Tibial artery (tissue), 4 donors: ENCODE data around the gene TBK1.
"Not testable (repeated sequence)": the region's sequence is repeated elsewhere in the genome, so short reads cannot be mapped to it uniquely, and the experiment has no call there.

ENCODE experiments used
- DNase-seq, 2 donors: peaks; one replicate each; pipeline ENCODE4 v3.0.0-alpha.2; 2019
- H3K27ac ChIP-seq, 2 donors: fragments of 200-600 bp; sonication (generic) in 1 of 2; 1 replicate in 1 of 2; 2 replicates in 1 of 2; pipeline ENCODE4 v1.5.1; 2018 to 2019; ENCODE audit warnings: mild to moderate bottlenecking in 1 of 2
- H3K27me3 ChIP-seq, 2 donors: fragments of 200-600 bp; sonication (generic) in 1 of 2; one replicate each; pipeline versions ENCODE4 v1.5.1 to v1.6.0; 2016 to 2019
- H3K36me3 ChIP-seq, 3 donors: fragments of 200-600 bp; sonication (generic) in 2 of 3; one replicate each; pipeline ENCODE4 v1.5.1; 2016 to 2019; ENCODE audit warnings: mild to moderate bottlenecking in 2 of 3
- H3K4me1 ChIP-seq, 4 donors: fragments of 200-600 bp; sonication (generic) in 2 of 4; 1 replicate in 3 of 4; 2 replicates in 1 of 4; pipeline ENCODE4 v1.5.1; 2016 to 2019
- H3K4me3 ChIP-seq, 2 donors: fragments of 200-600 bp; sonication (generic) in 1 of 2; 1 replicate in 1 of 2; 2 replicates in 1 of 2; pipeline ENCODE4 v1.5.1; 2018 to 2019; ENCODE audit warnings: mild to moderate bottlenecking in 2 of 2
- H3K9me3 ChIP-seq, 3 donors: fragments of 200-600 bp; sonication (generic) in 1 of 3; one replicate each; pipeline ENCODE4 v1.5.1; 2016 to 2019
- CTCF ChIP-seq, 2 experiments: fragments of 200-600 bp in 1 of 2; fragments of 450-650 bp in 1 of 2; IDR thresholded peaks; one replicate each; pipeline ENCODE4 v1.5.1; 2017 to 2019; ENCODE audit warnings: antibody characterized with exemption in 2 of 2, mild to moderate bottlenecking in 1 of 2, moderate library complexity in 1 of 2
- intact Hi-C: fragments of 100-400 bp; cut with DNase I; formaldehyde crosslinking; loops from one replicate; pipeline ENCODE4 v1.15.0; 2023; ENCODE audit warnings: low total_unique reads

TBK1 gene

GRCh38 chr12:64531665-64532334 lies 79.9 kb downstream of the TBK1 start:
- Histone ChIP-seq H3K4me1 (no peaks in the 10 kb centered on the region), H3K9me3 (no peaks in the 10 kb centered on the region), H3K4me3 (no peak overlapping the region), H3K27ac (no peak overlapping the region), H3K36me3 (no peaks in the 10 kb centered on the region), H3K27me3 (no peaks in the 10 kb centered on the region)
- intact Hi-C loops, result no loop called here
- no peak for DNase-seq
- TF ChIP-seq CTCF (IDR thresholded peaks at IDR 0.05), result no peak

- TF ChIP-seq CTCF (IDR thresholded peaks at IDR 0.05), result no peak
- intact Hi-C loops, result no loop called here
- H3K27ac ChIP-seq, result no peak overlapping the region
- no peaks in the 10 kb centered on the region for H3K9me3 ChIP-seq
- no peak for DNase-seq
- no peaks in the 10 kb centered on the region for H3K36me3 ChIP-seq
- no peaks in the 10 kb centered on the region for H3K4me1 ChIP-seq
- no peak overlapping the region for H3K4me3 ChIP-seq
- no peaks in the 10 kb centered on the region for H3K27me3 ChIP-seq
Measured at GRCh38 chr12:64532734-64533351, 80.9 kb downstream of the TBK1 start.

GRCh38 chr12:64534672-64535199 lies 82.8 kb downstream of the TBK1 start:
- Histone ChIP-seq H3K27ac (no peak overlapping the region), H3K27me3 (no peaks in the 10 kb centered on the region), H3K4me1 (no peaks in the 10 kb centered on the region), H3K36me3 (no peaks in the 10 kb centered on the region), H3K9me3 (no peaks in the 10 kb centered on the region), H3K4me3 (no peak overlapping the region)
- TF ChIP-seq CTCF (IDR thresholded peaks at IDR 0.05), result no peak
- no peak for DNase-seq
- intact Hi-C loops, result no loop called here

GRCh38 chr12:64538121-64538520 lies 86.2 kb downstream of the TBK1 start:
- Histone ChIP-seq H3K4me1 (no peaks in the 10 kb centered on the region), H3K36me3 (no peaks in the 10 kb centered on the region), H3K27ac (no peak overlapping the region), H3K27me3 (no peaks in the 10 kb centered on the region), H3K9me3 (no peaks in the 10 kb centered on the region), H3K4me3 (no peak overlapping the region)
- TF ChIP-seq CTCF (IDR thresholded peaks at IDR 0.05), result no peak
- no peak for DNase-seq
- intact Hi-C loops, result no loop called here

GRCh38 chr12:64542409-64543047 lies 90.6 kb downstream of the TBK1 start:
- H3K4me1 ChIP-seq, H3K27ac ChIP-seq, intact Hi-C loops, H3K36me3 ChIP-seq, H3K4me3 ChIP-seq, H3K27me3 ChIP-seq, DNase-seq, H3K9me3 ChIP-seq: not testable (repeated sequence)
